GM18502 (cell line): ENCODE measurements around the gene ADO.
A peak's percentile ranks its signal among the peaks of the same experiment; 100 is the strongest.
"Not testable (repeated sequence)": the region's sequence is repeated elsewhere in the genome, so short reads cannot be mapped to it uniquely, and the experiment has no call there.

Experiments used
- ATAC-seq: cut with Tn5 transposase; IDR thresholded peaks from one replicate; pipeline ENCODE4 v1.9.1; 2021; ENCODE audit warnings: mild to moderate bottlenecking; ENCODE audit not compliant: unreplicated experiment, poor library complexity

Gene ADO

DNA sequence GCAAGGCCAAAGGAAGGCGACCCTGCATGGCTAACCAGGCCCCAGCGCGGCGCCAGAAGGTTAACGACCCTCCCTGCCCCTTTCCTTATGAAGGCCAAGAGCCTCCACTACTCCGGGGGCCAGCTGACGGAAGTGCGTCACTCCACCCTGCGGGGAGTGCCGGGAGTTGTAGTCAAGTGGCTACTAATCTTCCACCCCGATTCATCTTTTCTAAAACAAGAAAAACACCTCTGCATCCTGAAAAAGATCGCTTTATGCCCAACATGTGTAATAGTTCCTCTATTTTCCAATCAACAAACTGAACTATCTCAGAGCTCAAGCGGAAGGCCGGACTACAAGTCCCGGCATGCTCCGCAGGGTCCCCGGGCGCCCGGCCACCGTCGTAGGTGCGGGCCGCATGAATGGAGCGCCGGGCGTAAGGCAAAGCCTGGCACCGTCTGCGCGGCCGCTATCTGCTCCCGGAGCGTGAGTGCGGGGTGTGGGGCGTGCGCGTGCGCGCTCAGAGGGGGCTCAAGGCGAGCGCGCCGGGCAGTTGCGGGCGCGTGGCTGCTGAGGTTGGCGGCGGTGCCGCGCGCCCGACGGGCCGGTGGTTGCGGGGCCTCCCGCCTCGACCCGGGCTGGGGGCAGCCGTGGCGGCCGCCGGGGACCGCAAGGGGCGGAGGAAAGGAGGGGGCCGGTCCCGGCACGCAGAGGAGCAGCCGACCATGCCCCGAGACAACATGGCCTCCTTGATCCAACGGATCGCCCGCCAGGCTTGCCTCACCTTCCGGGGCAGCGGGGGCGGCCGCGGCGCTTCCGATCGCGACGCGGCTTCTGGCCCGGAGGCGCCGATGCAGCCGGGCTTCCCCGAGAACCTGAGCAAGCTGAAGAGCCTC is at the start of gene ADO:
Gene ADO, plus strand, starts transcription at position 365 of the 875 bp plus-strand sequence. Its CDS starts 340 bp downstream, at position 705.
- ATAC-seq: peak; percentile 94

DNA sequence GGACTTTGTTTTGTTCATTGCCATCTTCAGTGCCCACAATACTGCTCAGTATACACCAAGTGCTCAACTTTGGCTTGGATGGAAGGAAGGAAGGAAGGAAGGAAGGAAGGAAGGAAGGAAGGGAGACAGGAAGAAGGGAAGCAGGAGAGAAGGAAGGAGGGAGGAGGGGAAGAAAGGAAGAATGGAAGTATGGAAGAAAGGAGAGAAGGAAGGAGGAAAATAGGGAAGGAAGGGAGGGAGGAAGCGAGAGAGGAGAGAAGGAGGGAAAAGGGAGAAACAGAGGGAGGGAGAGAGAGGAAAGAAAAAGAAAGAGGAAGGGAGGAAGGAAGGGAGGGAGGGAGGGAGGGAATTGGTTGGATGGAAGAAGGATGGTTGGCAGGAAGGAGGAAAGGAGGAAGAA is 49.6 kb upstream of the ADO start:
- no peak for ATAC-seq

DNA sequence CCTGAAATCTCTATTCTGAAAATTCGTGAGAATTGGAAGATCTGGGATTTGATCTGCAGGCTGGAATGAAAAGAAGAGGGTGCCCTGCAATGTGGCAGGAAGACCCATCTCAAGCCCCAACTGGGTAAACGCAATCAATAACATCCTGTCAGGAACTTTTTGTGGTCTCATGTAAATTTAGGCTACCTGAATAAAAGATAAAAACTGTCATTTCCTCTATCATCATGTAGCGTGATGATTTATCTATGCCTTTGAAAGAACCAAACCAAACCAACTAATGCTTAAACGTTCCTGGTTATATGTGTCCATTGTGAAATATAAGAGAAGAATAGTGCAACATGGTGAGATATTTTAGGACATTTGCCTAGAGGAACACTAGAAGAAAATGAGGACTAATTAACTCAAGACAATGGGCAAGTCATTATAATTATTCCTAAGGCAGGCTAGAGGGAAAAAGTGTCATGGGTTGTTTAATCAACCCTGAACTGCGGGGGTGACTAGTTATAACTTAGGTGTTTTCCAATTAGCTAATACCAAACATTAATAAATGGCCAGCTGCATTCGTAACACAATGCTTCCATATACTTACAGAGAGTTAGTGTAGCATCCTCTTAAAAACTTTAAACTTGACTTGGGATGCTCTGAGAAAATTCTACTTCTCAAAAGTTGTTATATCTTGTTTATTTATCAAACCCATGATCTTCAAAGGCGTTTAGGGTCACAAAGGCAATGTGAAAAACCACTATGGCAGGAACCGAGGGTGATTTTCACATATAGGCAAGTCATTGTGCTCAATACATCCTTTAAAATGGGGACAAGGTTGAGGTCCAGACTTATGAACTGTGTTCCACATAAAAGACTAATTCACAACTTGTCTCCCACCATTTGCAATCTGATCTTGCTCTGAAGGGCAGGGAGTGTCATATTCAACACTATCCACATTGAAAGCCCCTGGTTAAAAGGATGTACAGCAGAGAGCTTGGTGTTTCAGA is 48.6 kb upstream of the ADO start:
- no peak for ATAC-seq

DNA sequence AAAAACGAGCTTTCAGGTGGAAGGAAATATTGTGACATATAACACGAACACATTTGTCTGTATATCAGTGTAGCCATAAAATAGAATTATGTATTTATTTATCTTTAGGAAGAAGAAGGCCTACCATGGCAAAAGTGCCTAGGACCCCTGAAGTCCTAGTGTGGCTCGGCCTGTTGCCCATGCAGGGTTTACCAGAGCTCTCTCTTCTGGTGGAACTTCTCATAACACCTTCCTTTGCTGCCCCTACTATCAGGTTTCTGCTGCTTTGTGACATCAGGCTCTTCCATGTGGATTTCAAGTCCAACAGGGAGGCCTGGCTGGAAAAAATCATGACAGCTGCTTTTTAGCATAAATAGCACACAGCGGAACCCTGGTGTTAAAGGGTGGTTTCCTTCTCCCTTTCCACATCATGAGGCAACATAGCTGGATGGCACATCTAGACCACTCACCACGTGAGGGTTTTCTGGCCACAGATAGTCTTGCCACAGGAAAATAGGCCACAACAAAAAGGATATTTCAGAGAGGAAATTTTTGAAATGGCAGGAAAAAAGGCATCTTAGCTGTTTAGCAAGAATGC is 44.8 kb upstream of the ADO start:
- ATAC-seq: no peak

DNA sequence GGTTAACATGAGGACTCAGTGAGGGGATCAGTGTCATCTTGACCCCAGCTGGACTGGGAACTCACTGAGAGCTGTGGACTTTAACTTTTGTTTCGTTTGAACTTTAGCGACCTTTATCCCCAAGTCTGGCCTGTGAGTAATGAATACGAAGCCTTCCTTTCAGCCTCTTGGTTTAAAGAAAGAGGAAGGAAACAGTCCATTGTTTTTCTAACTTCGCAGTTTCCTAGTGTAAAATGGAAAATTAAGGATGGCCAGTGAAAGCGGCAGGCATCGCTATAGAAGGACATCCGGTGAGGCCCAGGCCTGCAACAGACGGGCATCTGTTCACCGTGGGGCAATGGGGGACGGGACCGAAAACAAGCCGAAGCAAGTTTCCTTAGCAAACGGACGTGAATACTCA is 44.1 kb upstream of the ADO start:
- no peak for ATAC-seq

DNA sequence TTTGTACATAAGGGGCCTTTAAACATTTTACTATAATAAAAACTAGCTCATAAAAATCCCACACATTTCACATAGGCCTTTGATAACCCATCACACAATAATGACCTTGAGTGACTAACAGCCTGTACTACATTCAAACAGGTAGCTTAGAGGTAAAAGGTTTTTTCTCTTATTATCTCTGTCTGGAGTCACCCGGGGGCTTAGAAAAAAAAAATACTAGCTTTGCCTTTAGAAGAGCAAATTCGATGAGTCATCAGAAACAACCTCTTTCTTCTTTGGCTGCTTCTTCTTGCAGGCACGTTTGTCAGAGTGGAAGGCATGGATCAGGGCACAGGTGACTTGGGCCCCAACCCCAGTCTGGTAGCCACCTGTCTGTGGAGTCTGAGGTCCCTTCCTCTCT is 43.4 kb upstream of the ADO start:
- no peak for ATAC-seq

DNA sequence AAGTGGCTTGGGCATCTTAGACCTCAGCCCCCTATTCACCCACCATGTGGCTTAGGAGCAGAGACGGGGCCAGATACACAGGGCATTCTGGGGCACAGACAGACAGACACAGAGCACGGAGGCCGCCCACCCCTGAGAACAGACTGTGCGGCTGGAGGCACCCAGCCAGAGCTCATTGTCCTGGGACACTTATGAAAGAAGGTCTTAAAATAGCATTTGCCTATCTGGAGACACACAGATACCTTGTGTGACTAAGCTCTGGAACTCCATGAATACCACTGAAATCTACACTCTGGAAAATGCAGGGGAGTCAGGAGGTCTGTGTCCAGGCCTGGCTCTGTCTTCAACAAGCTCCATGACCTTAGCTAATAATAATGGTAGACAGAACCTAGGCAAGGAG is 41.4 kb upstream of the ADO start:
- ATAC-seq: no peak

DNA sequence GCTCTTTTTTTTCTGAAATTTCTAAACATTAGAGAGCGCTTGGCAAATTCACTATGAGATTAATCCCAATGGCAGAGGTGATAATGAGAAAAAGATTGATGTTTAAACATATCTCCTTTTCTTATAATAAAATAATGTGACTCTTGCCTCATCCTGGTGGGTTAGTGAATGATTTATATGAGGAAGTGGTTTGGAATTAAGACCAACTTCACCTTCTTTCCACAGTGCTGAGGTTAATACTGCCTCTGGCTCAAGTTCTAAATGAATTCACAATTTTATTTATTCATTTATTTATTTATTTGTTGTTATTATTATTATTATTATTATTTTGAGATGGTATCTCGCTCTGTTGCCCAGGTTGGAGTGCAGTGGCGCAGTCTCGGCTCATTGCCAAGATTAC is 40.5 kb upstream of the ADO start:
- no peak for ATAC-seq

DNA sequence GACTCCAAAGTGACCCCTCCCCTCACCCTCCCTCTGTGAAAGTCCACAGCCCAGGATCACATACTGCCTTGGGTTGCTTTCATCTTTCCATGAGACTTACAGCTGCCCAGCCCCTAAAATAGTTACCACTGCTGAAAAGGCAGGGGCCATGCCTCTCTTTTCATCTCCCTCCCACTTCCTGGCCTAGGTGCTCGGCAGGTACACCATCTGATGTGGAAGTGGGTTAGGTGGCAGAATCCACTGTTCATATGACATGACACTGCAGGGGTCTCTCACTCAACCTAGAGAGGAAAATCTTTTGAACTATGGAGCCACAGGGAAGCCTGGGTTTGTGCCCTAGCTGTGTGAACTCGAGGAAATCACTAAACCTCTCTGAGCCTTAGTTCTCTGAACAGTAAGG is 38.8 kb upstream of the ADO start:
- no peak for ATAC-seq

DNA sequence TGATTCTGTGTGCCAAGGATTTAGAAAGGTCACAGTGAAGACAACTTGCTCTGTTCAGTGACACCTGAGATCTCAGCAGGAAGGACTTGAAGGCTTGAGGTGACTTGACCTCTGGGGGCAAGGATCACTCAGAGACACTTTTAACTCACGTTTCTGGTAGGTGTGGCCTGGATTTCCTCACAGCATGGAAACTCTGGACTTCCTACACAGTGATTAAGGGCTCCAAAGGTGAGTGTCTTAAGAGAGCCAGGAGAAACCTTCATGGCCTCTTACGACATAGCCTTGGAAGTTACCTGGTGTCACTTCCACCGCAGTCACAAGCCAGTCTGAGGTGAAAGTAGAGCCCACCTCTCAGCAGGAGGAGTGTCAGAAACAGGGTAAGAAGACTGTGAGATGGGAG is 38.1 kb upstream of the ADO start:
- no peak for ATAC-seq

DNA sequence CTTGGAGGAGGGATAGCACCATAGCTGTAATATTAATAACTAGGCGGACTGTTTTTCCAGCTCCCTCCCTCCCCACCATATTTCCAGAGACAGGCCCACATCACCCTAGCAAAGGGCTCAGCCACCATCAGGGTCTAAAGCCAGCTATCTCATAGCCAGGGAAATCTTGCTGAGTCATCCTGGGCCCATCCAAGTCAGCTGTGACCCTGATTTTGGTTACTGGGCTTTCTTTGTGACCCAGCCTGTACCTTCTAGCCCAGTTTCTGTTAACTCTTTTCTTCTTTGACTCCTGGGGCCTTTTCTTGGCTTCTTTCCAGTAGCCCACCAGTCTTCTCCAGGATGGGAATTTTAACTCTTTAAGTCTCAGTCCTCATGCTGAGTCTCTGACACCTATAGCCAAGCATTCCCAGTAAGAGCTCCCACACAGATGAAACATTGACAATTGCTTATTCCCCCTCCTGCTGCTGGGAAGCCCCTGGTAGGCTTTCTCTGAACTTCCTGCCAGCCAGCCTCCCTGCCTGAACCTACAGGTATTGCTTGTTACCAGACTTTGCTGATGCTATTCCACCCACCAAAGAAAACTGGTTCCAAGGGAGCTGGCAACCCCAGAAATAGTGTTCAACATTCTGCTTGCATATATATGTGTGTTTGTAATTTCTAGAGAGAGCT is 34.8 kb upstream of the ADO start:
- peak; percentile 74 for ATAC-seq

DNA sequence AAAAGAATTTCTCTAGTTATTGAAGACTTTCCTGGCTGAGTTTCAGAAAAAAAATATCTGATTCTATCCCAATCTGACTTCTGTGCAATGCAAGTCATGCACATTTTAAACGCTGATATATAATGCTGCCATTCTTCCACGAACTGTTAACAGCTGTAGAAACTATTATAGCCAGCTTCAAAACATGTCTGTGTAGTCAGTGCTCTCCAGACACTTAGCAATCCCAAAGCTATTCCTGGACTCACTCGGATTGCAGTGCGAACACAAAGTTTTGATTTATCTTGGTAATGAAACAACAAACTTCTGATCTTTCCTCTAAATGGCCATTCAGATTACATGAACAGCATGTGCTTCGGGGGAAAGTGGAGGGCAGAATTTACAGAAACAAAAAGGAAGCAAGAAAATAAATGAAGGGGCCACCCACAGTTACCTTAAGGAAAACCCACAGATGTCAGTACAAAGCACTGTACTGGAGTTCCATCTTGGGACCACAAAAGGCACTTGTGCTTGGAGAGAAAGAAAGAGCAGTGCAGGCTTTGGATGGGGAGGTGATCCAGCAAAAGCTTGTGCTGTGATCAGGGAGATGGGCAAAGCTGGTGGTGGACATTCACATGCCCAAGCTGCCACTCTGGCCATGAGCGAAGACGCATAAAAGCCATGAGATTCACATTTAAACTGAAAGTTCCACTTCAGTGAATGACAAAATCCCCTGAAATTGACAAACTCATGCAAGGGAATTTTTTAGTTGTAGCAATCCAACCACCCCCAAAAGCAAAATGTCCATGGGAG is 32.1 kb upstream of the ADO start:
- no peak for ATAC-seq

DNA sequence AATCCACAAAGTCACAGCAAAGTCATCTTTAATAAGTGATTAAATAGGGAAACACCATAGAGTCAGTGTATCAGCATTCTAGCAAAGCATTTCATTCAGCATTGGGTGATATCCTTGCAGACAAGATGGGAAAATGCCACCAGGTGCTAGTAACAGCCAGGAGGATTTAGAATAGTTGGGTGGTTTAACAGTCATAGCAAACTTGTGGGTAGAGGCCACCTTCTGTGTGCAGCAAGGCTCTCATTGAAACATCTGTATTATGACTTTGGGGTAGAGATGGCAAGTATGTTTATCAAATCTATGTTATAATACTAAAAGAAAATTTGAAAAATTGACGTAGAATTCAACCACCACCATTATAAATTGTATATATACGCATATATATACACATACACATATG is 26.4 kb upstream of the ADO start:
- peak; percentile 54 for ATAC-seq

DNA sequence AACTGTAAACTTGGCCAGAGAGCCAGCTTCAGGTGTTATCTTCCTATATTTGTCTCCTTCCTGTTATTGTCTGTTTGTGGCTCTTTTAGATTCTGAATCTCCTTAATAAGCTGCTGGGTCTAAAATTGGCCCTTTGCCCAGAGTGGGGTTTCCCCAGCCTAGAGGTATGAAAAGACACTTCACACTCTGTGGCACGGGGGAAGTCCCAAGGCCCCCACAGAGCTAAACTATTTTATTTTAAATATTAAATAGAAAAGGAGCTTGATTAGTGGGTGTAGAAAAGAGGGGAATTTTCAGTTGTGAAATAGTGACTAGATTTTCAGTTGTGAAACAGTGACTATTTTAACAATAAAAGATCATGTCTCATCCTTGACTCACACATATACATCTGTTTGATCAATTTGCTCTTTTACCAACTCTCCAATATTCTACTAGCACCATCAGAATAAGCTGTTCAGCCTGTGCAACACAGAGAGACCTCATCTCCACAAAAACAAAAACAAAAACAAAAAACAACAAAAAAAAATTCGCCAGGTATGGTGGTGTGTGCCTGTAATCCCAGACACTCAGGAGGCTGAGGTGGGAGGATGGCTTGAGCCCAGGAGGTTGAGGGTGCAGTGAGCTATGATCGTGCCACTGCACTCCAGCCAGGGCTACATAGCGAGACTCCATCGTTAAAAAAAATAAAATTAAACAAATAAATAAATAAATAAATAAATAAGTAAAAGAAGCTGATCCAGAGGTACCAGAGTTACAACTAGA is 24.9 kb upstream of the ADO start:
- peak; percentile 93 for ATAC-seq

DNA sequence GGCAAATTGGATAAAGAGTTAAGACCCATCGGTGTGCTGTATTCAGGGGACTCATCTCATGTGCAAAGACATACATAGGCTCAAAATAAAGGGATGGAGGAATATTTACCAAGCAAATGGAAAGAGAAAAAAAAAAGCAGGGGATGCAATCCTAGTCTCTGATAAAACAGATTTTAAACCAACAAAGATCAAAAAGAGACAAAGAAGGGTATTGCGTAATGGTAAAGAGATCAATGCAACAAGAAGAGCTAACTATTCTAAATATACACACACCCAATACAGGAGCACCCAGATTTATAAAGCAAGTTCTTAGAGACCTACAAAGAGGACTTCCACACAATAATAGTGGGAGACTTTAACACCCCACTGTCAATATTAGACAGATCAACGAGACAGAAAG is 20.0 kb upstream of the ADO start:
- ATAC-seq: not testable (repeated sequence)

DNA sequence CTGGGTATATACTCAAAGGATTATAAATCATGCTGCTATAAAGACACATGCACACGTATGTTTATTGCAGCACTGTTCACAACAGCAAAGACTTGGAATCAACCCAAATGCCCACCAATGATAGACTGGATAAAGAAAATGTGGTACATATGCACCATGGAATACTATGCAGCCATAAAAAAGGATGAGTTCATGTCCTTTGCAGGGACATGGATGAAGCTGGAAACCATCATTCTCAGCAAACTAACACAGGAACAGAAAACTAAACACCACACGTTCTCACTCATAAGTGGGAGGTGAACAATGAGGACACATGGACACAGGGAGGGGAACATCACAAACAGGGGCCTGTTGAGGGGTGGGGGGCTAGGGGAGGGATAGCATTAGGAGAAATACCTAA is 16.2 kb upstream of the ADO start:
- ATAC-seq: not testable (repeated sequence)

DNA sequence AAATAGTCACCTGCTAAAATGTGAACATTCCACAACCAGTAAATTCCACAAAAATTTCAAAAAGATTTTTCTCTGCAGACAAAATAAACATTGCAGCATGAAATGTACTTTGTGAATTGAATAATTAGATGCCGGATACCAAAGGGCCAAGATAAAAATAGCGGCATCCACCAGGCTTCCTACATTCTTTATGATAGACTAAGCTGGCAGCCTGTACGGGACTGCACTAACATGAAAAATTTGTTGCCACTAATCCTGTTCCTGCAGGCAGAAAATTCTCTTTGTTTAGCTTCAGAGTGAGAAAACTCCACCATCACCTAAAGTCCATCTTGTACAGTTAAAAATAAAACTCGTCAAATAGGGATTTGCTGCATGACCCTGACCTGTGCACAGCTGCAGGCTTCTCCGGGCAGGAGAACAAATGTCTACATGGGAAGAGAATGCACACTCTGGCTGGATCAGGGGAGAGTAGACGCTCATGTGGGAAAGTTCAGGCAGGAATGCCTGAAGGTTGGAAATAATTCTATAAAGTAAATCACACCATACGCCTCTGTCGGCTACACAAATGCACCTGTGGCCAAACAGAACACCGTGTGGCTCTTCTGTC is 15.6 kb upstream of the ADO start:
- no peak for ATAC-seq

DNA sequence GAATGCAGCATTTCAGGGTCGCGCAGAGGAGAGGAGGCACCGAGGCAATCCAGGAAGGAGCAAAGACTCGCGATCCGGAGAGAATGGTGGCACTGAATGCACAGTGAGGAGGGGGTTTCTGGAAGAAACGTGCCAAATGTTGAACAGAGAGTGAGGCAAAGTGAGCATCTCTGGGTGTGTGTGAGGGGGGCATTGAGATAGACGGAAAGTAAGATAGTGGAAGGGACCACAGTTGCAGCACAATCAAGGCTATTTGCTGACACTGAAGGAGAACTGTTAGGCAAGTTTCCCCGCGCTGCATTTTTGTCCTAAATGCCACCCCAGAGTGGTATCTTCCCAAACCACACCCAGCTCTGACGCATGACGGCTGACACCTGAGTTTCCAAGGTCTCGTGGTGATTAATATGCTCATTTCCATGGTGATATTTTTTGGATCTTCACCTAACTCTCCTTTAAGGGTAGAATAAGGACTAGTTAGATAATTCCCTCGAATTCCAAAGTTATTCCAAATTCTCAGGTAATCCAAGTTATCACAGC is 14.4 kb upstream of the ADO start:
- no peak for ATAC-seq
